ENCODE data around the gene FRMD4A.

GRCh38 chr10:14318007-14318406 is 12.7 kb downstream of the FRMD4A start:
- TF ChIP-seq, protein P1, sequence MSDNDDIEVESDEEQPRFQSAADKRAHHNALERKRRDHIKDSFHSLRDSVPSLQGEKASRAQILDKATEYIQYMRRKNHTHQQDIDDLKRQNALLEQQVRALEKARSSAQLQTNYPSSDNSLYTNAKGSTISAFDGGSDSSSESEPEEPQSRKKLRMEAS (IDR thresholded peaks at IDR 0.05): no peak
- TF ChIP-seq CREB1 (IDR thresholded peaks at IDR 0.05; ENCODE audit: low read depth) (no peak), YY1 (IDR thresholded peaks at IDR 0.05; ENCODE audit: low read depth) (no peak), REST (IDR thresholded peaks at IDR 0.05; ENCODE audit: low read depth) (no peak), EP300 (IDR thresholded peaks at IDR 0.05; ENCODE audit: borderline replicate concordance) (no peak), TCF12 (IDR thresholded peaks at IDR 0.05; ENCODE audit: low read depth) (no peak), TAF1 (IDR thresholded peaks at IDR 0.05; ENCODE audit: low read depth) (no peak), RAD21 (IDR thresholded peaks at IDR 0.05; ENCODE audit: low read depth) (no peak), TEAD4 (IDR thresholded peaks at IDR 0.05) (no peak), CEBPB (IDR thresholded peaks at IDR 0.05) (no peak), FOXM1 (IDR thresholded peaks at IDR 0.05; ENCODE audit: borderline replicate concordance, low read depth) (no peak), ZBTB7A (IDR thresholded peaks at IDR 0.05; ENCODE audit: low read depth) (no peak), NFIC (IDR thresholded peaks at IDR 0.05) (no peak)
- TF ChIP-seq, protein P2, sequence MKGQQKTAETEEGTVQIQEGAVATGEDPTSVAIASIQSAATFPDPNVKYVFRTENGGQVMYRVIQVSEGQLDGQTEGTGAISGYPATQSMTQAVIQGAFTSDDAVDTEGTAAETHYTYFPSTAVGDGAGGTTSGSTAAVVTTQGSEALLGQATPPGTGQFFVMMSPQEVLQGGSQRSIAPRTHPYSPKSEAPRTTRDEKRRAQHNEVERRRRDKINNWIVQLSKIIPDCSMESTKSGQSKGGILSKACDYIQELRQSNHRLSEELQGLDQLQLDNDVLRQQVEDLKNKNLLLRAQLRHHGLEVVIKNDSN (IDR thresholded peaks at IDR 0.05): no peak

All from Ishikawa (cell line).